GM12878 (cell line): ENCODE results near the gene DNAJC16. TPM values are rescaled to one million over a fixed set of nuclear protein-coding genes. Genes with fewer than 3 reads are reported as not detected.

Experiments
- ATF7 ChIP-seq: fragments of 450-650 bp; IDR thresholded peaks from 2 replicates; pipeline ENCODE4 v1.6.1; 2016; ENCODE audit warnings: low read depth, mild to moderate bottlenecking
- CBX5 ChIP-seq: sonication (generic); IDR thresholded peaks from 2 replicates; pipeline ENCODE4 v1.6.1; 2016; ENCODE audit warnings: low read depth, moderate library complexity, mild to moderate bottlenecking, inconsistent platforms
- CHD2 ChIP-seq: IDR thresholded peaks from 2 replicates; pipeline ENCODE4 v1.6.1; 2011; ENCODE audit warnings: low read depth, low read length, improper control_type of control experiment, borderline replicate concordance
- GABPA ChIP-seq: IDR thresholded peaks from 2 replicates; pipeline ENCODE4 v1.6.1; 2014; ENCODE audit warnings: antibody characterized with exemption, low read depth, mild to moderate bottlenecking, inconsistent platforms
- KLF5 ChIP-seq: fragments of 450-650 bp; IDR thresholded peaks from 2 replicates; pipeline ENCODE4 v1.6.1; 2014; ENCODE audit warnings: mild to moderate bottlenecking; ENCODE audit not compliant: partially characterized antibody
- LARP7 ChIP-seq: fragments of 450-650 bp; IDR thresholded peaks from 2 replicates; pipeline ENCODE4 v1.6.1; 2017; ENCODE audit warnings: mild to moderate bottlenecking
- MTA3 ChIP-seq: IDR thresholded peaks from 2 replicates; pipeline ENCODE4 v1.6.1; 2012; ENCODE audit warnings: low read length, inconsistent platforms, borderline replicate concordance
- NKRF ChIP-seq: fragments of 450-650 bp; conservative IDR thresholded peaks from 2 replicates; pipeline ENCODE4 v1.6.1; 2017; ENCODE audit warnings: mild to moderate bottlenecking, moderate library complexity
- PAX8 ChIP-seq: fragments of 450-650 bp; IDR thresholded peaks from 2 replicates; pipeline ENCODE4 v1.6.1; 2017; ENCODE audit warnings: mild to moderate bottlenecking, moderate library complexity
- RB1 ChIP-seq: fragments of 450-650 bp; formaldehyde crosslinking; IDR thresholded peaks from 2 replicates; pipeline ENCODE4 v1.6.1; 2017; ENCODE audit warnings: mild to moderate bottlenecking, borderline replicate concordance
- RELB ChIP-seq: fragments of 450-650 bp; IDR thresholded peaks from 2 replicates; pipeline ENCODE4 v1.6.1; 2017; ENCODE audit warnings: low read depth, mild to moderate bottlenecking, moderate library complexity
- STAT1 ChIP-seq: fragments of 450-650 bp; conservative IDR thresholded peaks from 2 replicates; pipeline ENCODE4 v1.6.1; 2014; ENCODE audit warnings: antibody characterized with exemption, mild to moderate bottlenecking
- ZNF274 ChIP-seq: IDR thresholded peaks from one replicate; pipeline ENCODE4 v1.8.0; 2011; ENCODE audit not compliant: insufficient read length, insufficient read depth
- ZNF384 ChIP-seq: IDR thresholded peaks from 2 replicates; pipeline ENCODE4 v1.6.1; 2012; ENCODE audit warnings: low read depth, mild to moderate bottlenecking, low read length, improper control_type of control experiment, borderline replicate concordance
- polyA plus RNA-seq, 11 experiments: library from polyadenylated mRNA; depleted of rRNA in 4 of 11; unstranded in 6 of 11; stranded (reverse) in 5 of 11; fragments of >200 nt; fragmentation: Nextera tagmentation in 4 of 11; fragmentation: Illumina TruSeq in 1 of 11; extraction: Ambion mirVana in 4 of 11; extraction: Trizol in 1 of 11; gene quantifications; 1 replicate in 1 of 11; 2 replicates in 10 of 11; pipeline versions ENCODE4 v1.2.1 to v1.2.3, GENCODE V29; 2011 to 2016; ENCODE audit warnings: inconsistent platforms in 2 of 11, missing spikeins in 2 of 11, low read depth in 1 of 11
- total RNA-seq, 4 experiments: library from RNA; depleted of rRNA in 3 of 4; stranded (reverse); fragments of >200 nt in 3 of 4; fragmentation: Illumina TruSeq in 1 of 4; extraction: Trizol in 1 of 4; gene quantifications; 2 replicates each; pipeline versions ENCODE4 v1.2.1 to v1.2.3, GENCODE V29; 2013 to 2021
- TF ChIP-seq, protein P1 (sequence below): fragments of 450-650 bp; IDR thresholded peaks from 2 replicates; pipeline ENCODE4 v1.6.1; 2017; ENCODE audit warnings: mild to moderate bottlenecking, low read depth, inconsistent platforms; ENCODE audit not compliant: poor library complexity, severe bottlenecking
- TF ChIP-seq, protein P2 (sequence below): IDR thresholded peaks from 2 replicates; pipeline ENCODE4 v1.6.1; 2012; ENCODE audit warnings: low read depth, low read length, improper control_type of control experiment
- TF ChIP-seq, protein P3 (sequence below): IDR thresholded peaks from 2 replicates; pipeline ENCODE4 v1.6.1; 2012; ENCODE audit warnings: low read length, inconsistent platforms

Gene DNAJC16
- total and polyA plus RNA-seq, 10 of the 15 experiments (the other 5 are each of a cell fraction or from before 2014, with no cell fraction given): 2.4 to 12.7 (median 7.8) TPM

GRCh38 chr1:15603050-15603965, 76.7 kb downstream of the DNAJC16 start (continued):
- TF ChIP-seq, protein P1, sequence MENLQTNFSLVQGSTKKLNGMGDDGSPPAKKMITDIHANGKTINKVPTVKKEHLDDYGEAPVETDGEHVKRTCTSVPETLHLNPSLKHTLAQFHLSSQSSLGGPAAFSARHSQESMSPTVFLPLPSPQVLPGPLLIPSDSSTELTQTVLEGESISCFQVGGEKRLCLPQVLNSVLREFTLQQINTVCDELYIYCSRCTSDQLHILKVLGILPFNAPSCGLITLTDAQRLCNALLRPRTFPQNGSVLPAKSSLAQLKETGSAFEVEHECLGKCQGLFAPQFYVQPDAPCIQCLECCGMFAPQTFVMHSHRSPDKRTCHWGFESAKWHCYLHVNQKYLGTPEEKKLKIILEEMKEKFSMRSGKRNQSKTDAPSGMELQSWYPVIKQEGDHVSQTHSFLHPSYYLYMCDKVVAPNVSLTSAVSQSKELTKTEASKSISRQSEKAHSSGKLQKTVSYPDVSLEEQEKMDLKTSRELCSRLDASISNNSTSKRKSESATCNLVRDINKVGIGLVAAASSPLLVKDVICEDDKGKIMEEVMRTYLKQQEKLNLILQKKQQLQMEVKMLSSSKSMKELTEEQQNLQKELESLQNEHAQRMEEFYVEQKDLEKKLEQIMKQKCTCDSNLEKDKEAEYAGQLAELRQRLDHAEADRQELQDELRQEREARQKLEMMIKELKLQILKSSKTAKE: no peak
- no peak for TF ChIP-seq PAX8
- TF ChIP-seq ZNF274: no peak
- TF ChIP-seq KLF5: no peak
- peak; percentile 71; the same call in 1 of the 2 replicates for TF ChIP-seq CHD2
- TF ChIP-seq RB1: no peak
- TF ChIP-seq MTA3: no peak
- TF ChIP-seq GABPA: no peak
- TF ChIP-seq, protein P2, sequence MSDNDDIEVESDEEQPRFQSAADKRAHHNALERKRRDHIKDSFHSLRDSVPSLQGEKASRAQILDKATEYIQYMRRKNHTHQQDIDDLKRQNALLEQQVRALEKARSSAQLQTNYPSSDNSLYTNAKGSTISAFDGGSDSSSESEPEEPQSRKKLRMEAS: peak; percentile 100
- TF ChIP-seq STAT1: no peak
- peak; percentile 76; the same call in 1 of the 2 replicates for TF ChIP-seq NKRF
- TF ChIP-seq CBX5: 0 out of 2 replicates have a peak, but pooled peaks have one; percentile 18
- TF ChIP-seq, protein P3, sequence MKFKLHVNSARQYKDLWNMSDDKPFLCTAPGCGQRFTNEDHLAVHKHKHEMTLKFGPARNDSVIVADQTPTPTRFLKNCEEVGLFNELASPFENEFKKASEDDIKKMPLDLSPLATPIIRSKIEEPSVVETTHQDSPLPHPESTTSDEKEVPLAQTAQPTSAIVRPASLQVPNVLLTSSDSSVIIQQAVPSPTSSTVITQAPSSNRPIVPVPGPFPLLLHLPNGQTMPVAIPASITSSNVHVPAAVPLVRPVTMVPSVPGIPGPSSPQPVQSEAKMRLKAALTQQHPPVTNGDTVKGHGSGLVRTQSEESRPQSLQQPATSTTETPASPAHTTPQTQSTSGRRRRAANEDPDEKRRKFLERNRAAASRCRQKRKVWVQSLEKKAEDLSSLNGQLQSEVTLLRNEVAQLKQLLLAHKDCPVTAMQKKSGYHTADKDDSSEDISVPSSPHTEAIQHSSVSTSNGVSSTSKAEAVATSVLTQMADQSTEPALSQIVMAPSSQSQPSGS: no peak
- 0 out of 2 replicates have a peak, but pooled peaks have one; percentile 12 for TF ChIP-seq ATF7
- TF ChIP-seq RELB: no peak
- no peak for TF ChIP-seq ZNF384
- TF ChIP-seq LARP7: 0 out of 2 replicates have a peak, but pooled peaks have one; percentile 57
